Mucosa of descending colon (tissue), 3 donors: ENCODE measurements around the gene ADAMTSL1. TPM values are rescaled to one million over a fixed set of nuclear protein-coding genes. Genes with fewer than 3 reads are reported as not detected.

Experiments used
- ATAC-seq: fragments of 200-7000 bp; cut with Tn5 transposase; one replicate; pipeline ENCODE4 v1.9.1; 2020; ENCODE audit warnings: mild to moderate bottlenecking, moderate library complexity
- DNase-seq, 3 donors: peaks; one replicate each; pipeline ENCODE4 v3.0.0-alpha.2; 2020
- H3K36me3 ChIP-seq: fragments of 200-600 bp; one replicate; pipeline ENCODE4 v1.8.0; 2021; ENCODE audit warnings: low read depth, mild to moderate bottlenecking
- H3K4me1 ChIP-seq: fragments of 200-600 bp; one replicate; pipeline ENCODE4 v1.8.0; 2021; ENCODE audit warnings: low read depth, mild to moderate bottlenecking
- H3K4me3 ChIP-seq: fragments of 200-600 bp; one replicate; pipeline ENCODE4 v1.8.0; 2021; ENCODE audit warnings: mild to moderate bottlenecking
- H3K9me3 ChIP-seq: fragments of 200-600 bp; one replicate; pipeline ENCODE4 v1.8.0; 2021; ENCODE audit warnings: mild to moderate bottlenecking
- intact Hi-C, 2 donors: fragments of 100-400 bp; cut with DNase I in 1 of 2; cut with micrococcal nuclease in 1 of 2; formaldehyde crosslinking; loops; one replicate each; pipeline versions ENCODE4 v1.11.0 to v1.11.1; 2022; cut with DNase I, micrococcal nuclease
- total RNA-seq, 3 donors: library from RNA; stranded (reverse); fragmentation: NEBNext Ultra II Directional in 2 of 3; extraction: Animal tissue kit (Norgen Biotek cat#: 25700) in 2 of 3; gene quantifications; one replicate each; pipeline versions ENCODE4 v1.2.1 to v1.2.4, GENCODE V29; 2021 to 2023
- TF ChIP-seq, protein P1 (sequence below): fragments of 200-600 bp; IDR thresholded peaks from one replicate; pipeline ENCODE4 v1.8.0; 2022; ENCODE audit warnings: antibody characterized with exemption, mild to moderate bottlenecking
- donor health status: DM: no; HTN: no; CAD: no; lungs with moderate emphysema.
- donor health status: DM: no; HTN: no; CAD: no.
- donor health status: DM: no; HTN: yes; CAD: no.

The ADAMTSL1 gene
- total RNA-seq, 3 donors from 2014 or later: 10.1 to 32.1 (median 22.6) TPM

DNA sequence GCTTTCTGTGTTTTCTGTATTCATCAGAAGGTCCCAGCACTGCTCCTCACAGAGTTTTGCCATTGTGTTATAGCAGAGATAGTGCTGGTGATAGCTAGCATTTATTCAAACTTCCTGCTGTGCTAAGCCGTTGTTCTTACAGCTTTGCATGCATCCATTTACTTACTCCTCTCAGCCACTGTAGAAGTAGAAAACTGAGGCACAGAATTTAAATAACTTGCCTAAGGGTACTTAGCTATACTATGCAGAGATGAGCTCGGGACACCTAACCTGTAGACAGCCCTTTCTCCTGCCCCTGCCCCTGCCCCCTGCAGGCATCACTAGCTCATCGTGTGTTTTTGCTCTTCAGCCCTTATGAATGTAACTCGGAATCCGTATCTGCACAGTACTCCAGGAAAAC is 331.4 kb downstream of the ADAMTSL1 start:
- H3K36me3 ChIP-seq: no peaks in the 10 kb centered on the region
- no peaks in the 10 kb centered on the region for H3K4me1 ChIP-seq
- intact Hi-C loops: no loop called here
- TF ChIP-seq, protein P1, sequence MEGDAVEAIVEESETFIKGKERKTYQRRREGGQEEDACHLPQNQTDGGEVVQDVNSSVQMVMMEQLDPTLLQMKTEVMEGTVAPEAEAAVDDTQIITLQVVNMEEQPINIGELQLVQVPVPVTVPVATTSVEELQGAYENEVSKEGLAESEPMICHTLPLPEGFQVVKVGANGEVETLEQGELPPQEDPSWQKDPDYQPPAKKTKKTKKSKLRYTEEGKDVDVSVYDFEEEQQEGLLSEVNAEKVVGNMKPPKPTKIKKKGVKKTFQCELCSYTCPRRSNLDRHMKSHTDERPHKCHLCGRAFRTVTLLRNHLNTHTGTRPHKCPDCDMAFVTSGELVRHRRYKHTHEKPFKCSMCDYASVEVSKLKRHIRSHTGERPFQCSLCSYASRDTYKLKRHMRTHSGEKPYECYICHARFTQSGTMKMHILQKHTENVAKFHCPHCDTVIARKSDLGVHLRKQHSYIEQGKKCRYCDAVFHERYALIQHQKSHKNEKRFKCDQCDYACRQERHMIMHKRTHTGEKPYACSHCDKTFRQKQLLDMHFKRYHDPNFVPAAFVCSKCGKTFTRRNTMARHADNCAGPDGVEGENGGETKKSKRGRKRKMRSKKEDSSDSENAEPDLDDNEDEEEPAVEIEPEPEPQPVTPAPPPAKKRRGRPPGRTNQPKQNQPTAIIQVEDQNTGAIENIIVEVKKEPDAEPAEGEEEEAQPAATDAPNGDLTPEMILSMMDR: no peak
- no peak for DNase-seq
- H3K9me3 ChIP-seq: no peaks in the 10 kb centered on the region
- ATAC-seq: no peak
- H3K4me3 ChIP-seq: no peak overlapping the region

DNA sequence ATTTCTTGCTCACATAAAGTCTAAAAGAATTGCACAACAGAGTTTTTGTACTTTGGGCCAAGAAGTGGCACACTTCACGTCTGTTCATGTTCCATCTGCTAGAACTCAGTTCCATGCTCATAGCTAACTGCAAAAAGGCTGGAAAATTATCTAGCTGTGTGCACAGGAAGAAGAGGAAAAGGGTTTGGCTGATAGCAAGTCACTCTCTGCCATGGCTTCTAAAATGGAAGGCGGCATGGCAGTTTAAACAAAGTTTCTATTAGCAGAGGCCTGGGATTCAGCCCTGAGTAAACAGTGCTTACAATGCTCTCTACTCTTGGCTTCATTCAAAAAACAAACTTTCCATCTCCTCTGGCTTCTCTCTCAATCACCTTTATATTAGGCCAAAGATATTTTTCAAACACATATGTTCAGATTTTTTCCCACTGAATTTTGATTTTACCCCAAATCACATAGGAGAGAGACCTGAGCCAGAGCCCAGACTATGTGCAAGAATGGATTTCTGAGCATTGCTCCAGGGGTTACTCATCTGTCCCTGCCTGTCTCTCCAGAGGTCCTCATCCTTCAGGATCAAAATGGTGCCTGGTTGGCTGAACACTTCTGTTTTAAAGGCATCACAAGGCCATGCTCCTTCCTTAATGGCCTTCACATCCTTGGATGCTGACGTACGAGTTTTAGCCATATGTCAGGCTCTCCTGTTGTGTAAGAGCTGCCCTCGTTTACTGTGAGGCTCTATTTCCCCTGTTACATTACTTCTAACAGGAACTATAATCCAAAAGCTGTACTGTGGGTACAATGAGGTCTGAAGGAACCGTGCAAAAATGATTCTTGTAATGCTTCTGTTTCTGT is 332.5 kb downstream of the ADAMTSL1 start:
- no peak overlapping the region for H3K4me3 ChIP-seq
- no peaks in the 10 kb centered on the region for H3K4me1 ChIP-seq
- no peak for ATAC-seq
- no peaks in the 10 kb centered on the region for H3K9me3 ChIP-seq
- DNase-seq: no peak
- TF ChIP-seq, protein P1: no peak
- H3K36me3 ChIP-seq: no peaks in the 10 kb centered on the region
- intact Hi-C loops: no loop called here

DNA sequence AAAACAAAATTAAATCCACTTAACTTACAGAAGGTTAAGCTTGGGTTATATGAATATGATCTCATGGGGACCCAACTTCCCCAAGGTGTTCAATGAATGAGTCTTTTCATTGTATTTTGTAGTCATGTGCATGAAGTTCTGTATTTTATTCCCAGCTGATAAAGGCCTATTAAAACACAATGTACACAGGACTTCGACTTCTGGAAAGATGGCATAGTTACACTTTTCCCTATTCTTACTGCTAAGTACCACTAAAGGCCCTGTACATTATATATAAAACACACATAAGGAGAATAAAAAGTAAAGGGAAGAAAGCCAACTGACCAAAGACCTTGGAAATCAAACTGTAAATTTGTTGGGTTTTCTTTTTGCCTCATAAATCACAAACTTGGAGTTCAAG is 336.6 kb downstream of the ADAMTSL1 start:
- TF ChIP-seq, protein P1: no peak
- no peaks in the 10 kb centered on the region for H3K9me3 ChIP-seq
- intact Hi-C loops: no loop called here
- no peak overlapping the region for H3K4me3 ChIP-seq
- H3K4me1 ChIP-seq: no peaks in the 10 kb centered on the region
- ATAC-seq: peak; percentile 90
- DNase-seq: no peak
- no peaks in the 10 kb centered on the region for H3K36me3 ChIP-seq

DNA sequence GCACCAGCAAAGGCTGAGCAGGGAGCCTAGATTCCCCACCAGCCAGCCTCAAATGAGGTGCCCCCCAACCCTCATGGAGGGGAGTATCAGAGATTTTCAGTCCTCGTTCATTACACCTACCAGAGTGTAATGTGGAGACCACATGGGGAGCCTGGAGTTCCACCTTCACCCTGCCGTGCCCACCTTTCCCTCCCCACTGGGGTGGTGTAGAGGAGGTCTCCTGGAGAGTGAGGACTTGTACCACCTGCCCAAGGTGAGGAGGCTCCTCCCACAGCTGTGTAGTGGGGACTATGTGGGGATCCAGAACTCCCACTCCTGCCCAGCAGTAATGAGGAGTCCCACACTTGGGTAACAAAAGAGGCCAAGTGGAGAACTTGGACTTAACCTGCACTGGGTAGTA is 337.2 kb downstream of the ADAMTSL1 start:
- Histone ChIP-seq H3K4me3 (no peak overlapping the region), H3K9me3 (no peaks in the 10 kb centered on the region), H3K4me1 (no peaks in the 10 kb centered on the region), H3K36me3 (no peaks in the 10 kb centered on the region)
- peak; percentile 9 for ATAC-seq
- intact Hi-C loops: no loop called here
- TF ChIP-seq, protein P1: no peak
- DNase-seq: no peak

DNA sequence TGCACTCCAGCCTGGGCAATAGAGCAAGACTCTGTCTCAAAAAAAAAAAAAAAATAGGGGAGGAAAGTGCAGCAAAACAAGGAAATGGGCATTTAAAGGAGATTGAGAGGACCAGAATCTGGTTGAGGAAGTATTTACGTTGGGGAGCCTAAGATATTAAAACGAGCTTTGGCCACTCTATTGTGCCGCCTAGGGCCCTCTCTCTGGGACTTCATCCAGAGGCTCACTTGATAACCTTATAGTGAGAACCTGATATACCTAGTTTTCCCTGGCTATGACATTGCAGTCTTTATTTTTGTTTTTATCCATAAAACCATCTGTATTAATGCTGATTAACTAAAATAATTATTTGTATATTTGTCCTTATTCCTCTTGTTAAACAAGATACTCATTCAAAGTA is 345.5 kb downstream of the ADAMTSL1 start:
- no peak for DNase-seq

More for the DNA sequence above, 345.5 kb downstream of the ADAMTSL1 start:
- H3K9me3 ChIP-seq: no peaks in the 10 kb centered on the region
- no peaks in the 10 kb centered on the region for H3K36me3 ChIP-seq
- no peak for ATAC-seq
- TF ChIP-seq, protein P1: no peak
- no peak overlapping the region for H3K4me3 ChIP-seq
- peaks cover 10% of the 10 kb centered on the region for H3K4me1 ChIP-seq
- intact Hi-C loops: no loop called here
